ENCODE measurements around the gene MRPS5.

MRPS5 gene

DNA sequence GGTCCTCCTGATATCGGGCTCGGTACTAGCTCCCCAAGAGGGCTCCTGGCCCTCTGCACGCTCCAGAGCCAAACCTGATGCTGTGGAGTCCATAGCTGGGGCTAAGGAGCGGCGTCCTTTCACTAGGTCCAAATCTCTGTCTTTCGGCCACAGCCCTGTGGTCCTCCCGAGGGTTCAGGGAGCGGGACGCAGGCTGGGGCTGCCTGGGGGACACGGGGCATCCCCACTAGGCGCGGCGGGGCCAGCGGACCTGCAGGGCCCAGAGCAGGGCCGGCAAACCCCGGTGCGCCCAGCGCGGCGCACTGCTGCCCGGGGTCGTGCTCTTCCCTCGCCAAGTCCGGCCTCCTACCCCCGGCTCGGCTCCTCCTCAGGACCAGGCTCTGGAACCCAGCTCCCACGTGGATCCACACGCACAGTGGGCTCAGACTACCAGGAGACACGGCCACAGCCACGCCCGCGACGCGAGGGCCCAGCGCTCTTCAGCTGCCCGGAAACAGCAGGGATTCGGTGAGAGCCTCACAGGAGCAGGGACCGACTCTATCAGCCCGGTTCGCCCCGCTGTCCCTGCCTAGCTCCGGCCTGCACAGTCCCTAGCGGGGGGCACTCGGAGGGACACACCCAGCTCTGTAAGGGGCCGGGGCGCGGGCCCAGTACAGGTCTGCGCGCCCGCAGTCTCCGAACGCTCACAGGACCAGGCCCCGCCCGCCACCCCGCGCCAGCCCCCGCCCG, 37.4 kb upstream of the MRPS5 start:
- DNase-seq (ENCODE audit: low read depth), result no peak
- TF ChIP-seq, protein P1, sequence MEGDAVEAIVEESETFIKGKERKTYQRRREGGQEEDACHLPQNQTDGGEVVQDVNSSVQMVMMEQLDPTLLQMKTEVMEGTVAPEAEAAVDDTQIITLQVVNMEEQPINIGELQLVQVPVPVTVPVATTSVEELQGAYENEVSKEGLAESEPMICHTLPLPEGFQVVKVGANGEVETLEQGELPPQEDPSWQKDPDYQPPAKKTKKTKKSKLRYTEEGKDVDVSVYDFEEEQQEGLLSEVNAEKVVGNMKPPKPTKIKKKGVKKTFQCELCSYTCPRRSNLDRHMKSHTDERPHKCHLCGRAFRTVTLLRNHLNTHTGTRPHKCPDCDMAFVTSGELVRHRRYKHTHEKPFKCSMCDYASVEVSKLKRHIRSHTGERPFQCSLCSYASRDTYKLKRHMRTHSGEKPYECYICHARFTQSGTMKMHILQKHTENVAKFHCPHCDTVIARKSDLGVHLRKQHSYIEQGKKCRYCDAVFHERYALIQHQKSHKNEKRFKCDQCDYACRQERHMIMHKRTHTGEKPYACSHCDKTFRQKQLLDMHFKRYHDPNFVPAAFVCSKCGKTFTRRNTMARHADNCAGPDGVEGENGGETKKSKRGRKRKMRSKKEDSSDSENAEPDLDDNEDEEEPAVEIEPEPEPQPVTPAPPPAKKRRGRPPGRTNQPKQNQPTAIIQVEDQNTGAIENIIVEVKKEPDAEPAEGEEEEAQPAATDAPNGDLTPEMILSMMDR (IDR thresholded peaks at IDR 0.05; ENCODE audit: control insufficient read depth, insufficient read depth, low read depth, low read length, missing control alignments), result no peak
- H3K4me3 ChIP-seq (ENCODE audit: control insufficient read depth, low read depth, low read length), result peak overlapping the region; percentile 84

DNA sequence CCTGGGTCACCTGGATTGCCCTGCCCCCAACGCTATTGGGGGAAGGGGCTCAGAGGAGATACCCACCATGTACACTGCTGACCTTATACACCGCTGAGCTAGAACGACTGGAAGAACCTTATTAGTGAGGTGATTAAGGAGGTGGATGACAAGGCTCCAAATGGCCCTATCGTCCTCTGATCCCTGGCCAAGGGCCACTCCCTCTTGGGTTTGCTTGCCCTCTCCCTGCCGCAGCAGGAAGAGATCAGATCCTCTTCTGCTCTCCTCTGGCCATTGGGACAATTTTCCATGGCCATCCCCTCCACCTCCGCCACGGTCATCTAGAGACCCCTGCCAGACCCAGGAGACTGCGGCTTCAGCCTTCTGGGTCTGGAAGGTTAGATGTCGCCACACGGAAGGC, 36.8 kb upstream of the MRPS5 start:
- TF ChIP-seq, protein P1 (IDR thresholded peaks at IDR 0.05; ENCODE audit: control insufficient read depth, insufficient read depth, low read depth, low read length, missing control alignments), result no peak
- DNase-seq (ENCODE audit: low read depth), result no peak
- H3K4me3 ChIP-seq (ENCODE audit: control insufficient read depth, low read depth, low read length), result peak overlapping the region; percentile 84

DNA sequence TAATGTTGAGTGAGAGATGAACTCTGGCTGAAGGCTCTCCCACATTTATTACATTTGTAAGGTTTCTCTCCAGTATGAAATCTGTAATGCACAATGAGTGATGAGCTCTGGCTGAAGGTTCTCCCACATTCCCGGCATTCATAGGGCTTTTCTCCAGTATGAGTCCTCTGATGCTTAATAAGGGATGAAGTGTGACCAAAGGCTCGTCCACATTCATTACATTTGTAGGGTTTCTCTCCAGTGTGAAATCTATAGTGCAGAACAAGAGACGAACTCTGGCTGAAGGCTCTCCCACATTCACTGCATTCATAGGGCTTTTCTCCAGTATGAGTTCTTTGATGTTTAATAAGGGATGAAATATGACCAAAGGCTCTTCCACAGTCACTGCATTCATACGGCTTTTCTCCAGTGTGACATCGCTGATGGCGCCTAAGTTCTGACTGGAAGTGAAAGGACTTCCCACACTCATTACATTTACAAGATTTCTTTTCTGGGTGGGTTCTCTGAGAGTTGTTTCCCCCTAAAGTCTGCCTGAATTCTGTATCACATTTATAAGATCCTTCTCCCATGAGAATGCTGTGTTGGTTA, 27.9 kb upstream of the MRPS5 start:
- H3K4me3 ChIP-seq (ENCODE audit: control insufficient read depth, low read depth, low read length), result no peak overlapping the region
- TF ChIP-seq, protein P1 (IDR thresholded peaks at IDR 0.05; ENCODE audit: control insufficient read depth, insufficient read depth, low read depth, low read length, missing control alignments), result no peak
- DNase-seq (ENCODE audit: low read depth), result no peak

DNA sequence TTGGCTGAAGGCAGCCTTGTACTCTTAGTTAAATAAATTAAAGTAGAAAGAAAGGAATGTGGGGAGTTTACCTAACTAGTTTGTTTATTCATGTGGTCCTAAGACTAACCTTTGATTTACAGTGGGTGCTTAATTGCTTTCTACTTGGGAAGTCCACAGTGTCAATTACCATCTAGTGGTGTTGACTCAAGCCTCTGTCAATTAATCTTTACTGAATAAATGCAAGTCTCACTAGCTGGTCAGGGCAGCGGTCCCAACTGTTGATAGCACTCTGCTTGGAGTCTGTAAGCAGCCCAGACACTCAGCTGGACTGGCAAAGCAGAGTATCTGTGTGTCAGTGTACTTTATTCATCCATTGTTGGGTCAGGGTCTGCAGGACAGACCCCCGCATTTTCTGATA, 22.2 kb upstream of the MRPS5 start:
- no peak for DNase-seq (ENCODE audit: low read depth)
- H3K4me3 ChIP-seq (ENCODE audit: control insufficient read depth, low read depth, low read length), result no peak overlapping the region
- TF ChIP-seq, protein P1 (IDR thresholded peaks at IDR 0.05; ENCODE audit: control insufficient read depth, insufficient read depth, low read depth, low read length, missing control alignments), result no peak

DNA sequence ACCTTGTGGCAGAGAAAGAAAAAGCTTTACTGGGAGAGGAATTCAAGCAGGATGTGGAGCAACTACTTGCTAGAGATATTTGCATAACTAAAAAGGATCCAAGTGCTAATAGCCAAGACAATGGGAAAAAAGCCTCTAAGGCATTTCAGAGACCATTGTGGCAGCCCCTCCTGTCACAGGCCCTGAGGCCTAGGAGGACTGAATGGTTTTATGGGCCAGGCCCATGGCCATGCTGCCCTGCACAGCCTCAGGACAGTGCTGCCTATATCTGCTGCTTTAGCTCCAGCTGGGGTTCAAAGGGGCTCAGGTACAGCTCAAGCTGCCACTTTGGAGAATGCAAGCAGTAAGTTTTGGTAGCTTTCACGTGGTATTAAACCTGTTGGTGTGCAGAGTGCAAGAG, 17.1 kb upstream of the MRPS5 start:
- H3K4me3 ChIP-seq (ENCODE audit: control insufficient read depth, low read depth, low read length), result no peak overlapping the region
- no peak for DNase-seq (ENCODE audit: low read depth)
- TF ChIP-seq, protein P1 (IDR thresholded peaks at IDR 0.05; ENCODE audit: control insufficient read depth, insufficient read depth, low read depth, low read length, missing control alignments), result no peak

DNA sequence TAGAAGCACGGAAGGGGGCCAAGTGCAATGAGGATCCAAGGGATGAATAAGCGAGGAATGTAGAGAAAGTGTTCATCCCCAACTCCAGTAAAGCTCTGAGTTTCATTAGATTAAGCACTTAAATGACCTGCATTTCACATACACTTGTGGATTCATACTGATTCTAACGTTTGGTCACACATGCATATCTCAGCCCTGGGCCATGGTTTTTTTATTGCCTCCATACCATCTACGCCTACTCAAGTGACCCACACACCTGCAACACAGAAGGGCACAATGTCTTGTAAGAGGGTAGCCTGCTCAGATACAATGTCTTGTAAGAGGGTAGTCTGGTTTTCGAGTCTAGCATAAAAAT, 566 bp upstream of the MRPS5 start:
- no peak for DNase-seq (ENCODE audit: low read depth)
- TF ChIP-seq, protein P1 (IDR thresholded peaks at IDR 0.05; ENCODE audit: control insufficient read depth, insufficient read depth, low read depth, low read length, missing control alignments), result no peak
- peak overlapping the region; percentile 93 for H3K4me3 ChIP-seq (ENCODE audit: control insufficient read depth, low read depth, low read length)

Measured in AG09309 (cell line).